Neural progenitor cell (in vitro differentiated cells): Measurements from ENCODE around the gene RTN4RL1.

Source experiments
- EZH2 ChIP-seq: fragments of 200-600 bp; sonication (generic); IDR thresholded peaks from 2 replicates; pipeline ENCODE4 v1.6.1; 2017; ENCODE audit warnings: antibody characterized with exemption, mild to moderate bottlenecking, moderate library complexity
- EZH2phosphoT487 ChIP-seq: fragments of 200-600 bp; sonication (generic); IDR thresholded peaks from 2 replicates; pipeline ENCODE4 v1.6.1; 2017; ENCODE audit warnings: antibody characterized with exemption
- TF ChIP-seq, protein P1 (sequence below): fragments of 200-600 bp; sonication (generic); IDR thresholded peaks from 2 replicates; pipeline ENCODE4 v1.5.1; 2017; ENCODE audit warnings: antibody characterized with exemption, mild to moderate bottlenecking

DNA sequence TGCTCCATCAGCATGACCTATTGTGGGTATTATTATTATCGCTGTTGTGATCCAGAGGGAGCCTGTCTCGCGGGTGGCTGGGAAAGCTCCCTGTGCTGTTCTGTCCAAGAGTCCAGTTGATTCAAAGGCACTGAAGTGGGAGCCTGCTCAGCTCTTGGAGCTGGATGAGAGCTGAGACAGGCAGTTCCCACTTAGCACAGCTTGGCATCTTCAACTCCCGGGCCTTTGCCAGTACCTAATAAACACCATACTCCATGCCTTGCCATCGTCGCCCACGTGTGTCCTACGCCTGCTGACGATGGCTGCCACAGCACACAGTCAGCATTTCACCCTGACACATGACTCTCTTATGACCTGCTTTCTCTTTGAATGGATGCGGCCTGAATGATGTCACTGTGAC lies 32.6 kb downstream of the RTN4RL1 start:
- TF ChIP-seq, protein P1, sequence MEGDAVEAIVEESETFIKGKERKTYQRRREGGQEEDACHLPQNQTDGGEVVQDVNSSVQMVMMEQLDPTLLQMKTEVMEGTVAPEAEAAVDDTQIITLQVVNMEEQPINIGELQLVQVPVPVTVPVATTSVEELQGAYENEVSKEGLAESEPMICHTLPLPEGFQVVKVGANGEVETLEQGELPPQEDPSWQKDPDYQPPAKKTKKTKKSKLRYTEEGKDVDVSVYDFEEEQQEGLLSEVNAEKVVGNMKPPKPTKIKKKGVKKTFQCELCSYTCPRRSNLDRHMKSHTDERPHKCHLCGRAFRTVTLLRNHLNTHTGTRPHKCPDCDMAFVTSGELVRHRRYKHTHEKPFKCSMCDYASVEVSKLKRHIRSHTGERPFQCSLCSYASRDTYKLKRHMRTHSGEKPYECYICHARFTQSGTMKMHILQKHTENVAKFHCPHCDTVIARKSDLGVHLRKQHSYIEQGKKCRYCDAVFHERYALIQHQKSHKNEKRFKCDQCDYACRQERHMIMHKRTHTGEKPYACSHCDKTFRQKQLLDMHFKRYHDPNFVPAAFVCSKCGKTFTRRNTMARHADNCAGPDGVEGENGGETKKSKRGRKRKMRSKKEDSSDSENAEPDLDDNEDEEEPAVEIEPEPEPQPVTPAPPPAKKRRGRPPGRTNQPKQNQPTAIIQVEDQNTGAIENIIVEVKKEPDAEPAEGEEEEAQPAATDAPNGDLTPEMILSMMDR, result no peak
- TF ChIP-seq EZH2, result no peak
- no peak for TF ChIP-seq EZH2phosphoT487
